Measurements from ENCODE around the gene LGALS8. TPM values are rescaled to one million over a fixed set of nuclear protein-coding genes. Genes with fewer than 3 reads are reported as not detected.
"Not testable (repeated sequence)": the region's sequence is repeated elsewhere in the genome, so short reads cannot be mapped to it uniquely, and the experiment has no call there.

The LGALS8 gene
- total RNA-seq, 1 donor from 2014 or later, result 33.3 TPM

DNA sequence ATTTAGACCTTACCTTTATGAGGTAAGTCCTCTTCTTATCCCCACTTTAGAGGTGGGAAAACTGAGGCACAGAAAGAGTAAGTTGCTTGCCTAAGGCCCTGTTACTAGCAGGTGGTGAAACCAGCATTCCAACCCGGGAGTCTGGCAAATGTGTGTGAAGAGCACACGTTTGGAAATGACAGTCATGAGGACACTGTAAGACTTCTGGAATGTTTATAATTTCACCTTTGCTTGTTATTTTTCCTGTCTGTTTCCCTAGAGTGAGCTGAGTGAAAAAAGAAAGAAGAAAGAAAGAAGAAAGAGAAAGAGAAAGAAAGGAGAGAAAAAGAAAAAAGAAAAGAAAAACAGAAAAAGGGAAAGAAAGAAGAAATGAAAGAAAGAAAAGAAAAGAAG lies 21.2 kb upstream of the LGALS8 start:
- Mint-ChIP-seq H3K9me3 (ENCODE audit: unreplicated experiment) (peaks cover 1% of the 10 kb centered on the region), H3K27ac (ENCODE audit: unreplicated experiment) (no peak overlapping the region), H3K4me1 (ENCODE audit: low read depth, unreplicated experiment) (no peaks in the 10 kb centered on the region), H3K36me3 (ENCODE audit: unreplicated experiment) (no peaks in the 10 kb centered on the region), H3K4me3 (ENCODE audit: unreplicated experiment) (no peak overlapping the region), H3K27me3 (ENCODE audit: unreplicated experiment) (peaks cover 2% of the 10 kb centered on the region)
- TF ChIP-seq, protein P1, sequence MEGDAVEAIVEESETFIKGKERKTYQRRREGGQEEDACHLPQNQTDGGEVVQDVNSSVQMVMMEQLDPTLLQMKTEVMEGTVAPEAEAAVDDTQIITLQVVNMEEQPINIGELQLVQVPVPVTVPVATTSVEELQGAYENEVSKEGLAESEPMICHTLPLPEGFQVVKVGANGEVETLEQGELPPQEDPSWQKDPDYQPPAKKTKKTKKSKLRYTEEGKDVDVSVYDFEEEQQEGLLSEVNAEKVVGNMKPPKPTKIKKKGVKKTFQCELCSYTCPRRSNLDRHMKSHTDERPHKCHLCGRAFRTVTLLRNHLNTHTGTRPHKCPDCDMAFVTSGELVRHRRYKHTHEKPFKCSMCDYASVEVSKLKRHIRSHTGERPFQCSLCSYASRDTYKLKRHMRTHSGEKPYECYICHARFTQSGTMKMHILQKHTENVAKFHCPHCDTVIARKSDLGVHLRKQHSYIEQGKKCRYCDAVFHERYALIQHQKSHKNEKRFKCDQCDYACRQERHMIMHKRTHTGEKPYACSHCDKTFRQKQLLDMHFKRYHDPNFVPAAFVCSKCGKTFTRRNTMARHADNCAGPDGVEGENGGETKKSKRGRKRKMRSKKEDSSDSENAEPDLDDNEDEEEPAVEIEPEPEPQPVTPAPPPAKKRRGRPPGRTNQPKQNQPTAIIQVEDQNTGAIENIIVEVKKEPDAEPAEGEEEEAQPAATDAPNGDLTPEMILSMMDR (IDR thresholded peaks at IDR 0.05; ENCODE audit: partially characterized antibody, unreplicated experiment), result no peak
- DNase-seq, result no peak

DNA sequence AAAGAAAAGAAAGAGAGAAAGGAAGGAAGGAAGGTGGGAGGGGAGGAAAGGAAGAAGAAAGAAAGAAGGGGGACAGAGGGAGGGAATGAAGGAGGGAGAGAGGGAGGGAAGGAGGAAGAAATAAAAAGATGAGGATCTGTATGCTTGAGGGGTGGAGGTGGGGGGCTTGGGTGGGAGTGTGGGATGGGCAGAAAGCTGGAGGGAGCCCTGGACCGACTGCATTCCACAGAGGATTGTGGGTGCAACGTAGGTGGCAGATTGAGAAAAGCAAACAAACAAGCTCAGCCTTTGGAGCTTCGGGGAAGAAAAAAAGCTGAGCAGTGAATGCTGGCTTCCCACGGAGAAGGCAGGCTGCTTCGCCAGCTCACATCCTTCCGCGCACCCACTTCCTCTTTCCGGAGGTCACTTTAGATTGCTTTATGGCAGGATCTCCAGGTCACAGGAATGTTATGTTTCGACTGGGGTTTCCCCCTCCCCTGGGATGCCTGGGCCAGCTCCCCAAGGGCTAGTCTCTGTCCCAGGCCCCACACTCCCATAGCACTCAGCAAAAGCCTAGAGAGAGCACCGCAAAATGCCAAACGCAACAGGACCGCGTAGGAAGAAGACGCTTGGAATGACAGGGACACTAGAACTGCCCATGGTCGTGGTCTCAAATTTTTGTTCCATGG lies 20.7 kb upstream of the LGALS8 start:
- DNase-seq, result no peak
- H3K4me3 Mint-ChIP-seq (ENCODE audit: unreplicated experiment), result no peak overlapping the region
- H3K9me3 Mint-ChIP-seq (ENCODE audit: unreplicated experiment), result peaks cover 1% of the 10 kb centered on the region
- no peak overlapping the region for H3K27ac Mint-ChIP-seq (ENCODE audit: unreplicated experiment)
- no peaks in the 10 kb centered on the region for H3K36me3 Mint-ChIP-seq (ENCODE audit: unreplicated experiment)
- no peaks in the 10 kb centered on the region for H3K4me1 Mint-ChIP-seq (ENCODE audit: low read depth, unreplicated experiment)
- H3K27me3 Mint-ChIP-seq (ENCODE audit: unreplicated experiment), result peaks cover 2% of the 10 kb centered on the region
- TF ChIP-seq, protein P1 (IDR thresholded peaks at IDR 0.05; ENCODE audit: partially characterized antibody, unreplicated experiment), result no peak

DNA sequence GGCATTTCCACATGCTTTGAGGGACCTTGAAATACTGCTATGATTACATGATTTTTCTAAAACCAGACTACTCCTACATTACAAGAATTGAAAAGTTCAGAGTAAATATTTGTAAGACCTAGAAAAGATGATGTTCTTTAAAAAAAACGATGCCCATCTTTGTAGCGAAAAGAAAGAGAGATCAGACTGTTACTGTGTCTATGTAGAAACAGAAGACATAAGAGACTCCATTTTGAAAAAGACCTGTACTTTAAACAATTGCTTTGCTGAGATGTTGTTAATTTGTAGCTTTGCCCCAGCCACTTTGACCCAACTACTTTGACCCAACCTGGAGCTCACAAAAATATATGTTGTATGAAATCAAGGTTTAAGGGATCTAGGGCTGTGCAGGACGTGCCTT lies 19.4 kb upstream of the LGALS8 start:
- H3K4me3 Mint-ChIP-seq (ENCODE audit: unreplicated experiment); H3K36me3 Mint-ChIP-seq (ENCODE audit: unreplicated experiment); H3K9me3 Mint-ChIP-seq (ENCODE audit: unreplicated experiment); H3K4me1 Mint-ChIP-seq (ENCODE audit: low read depth, unreplicated experiment); H3K27me3 Mint-ChIP-seq (ENCODE audit: unreplicated experiment); H3K27ac Mint-ChIP-seq (ENCODE audit: unreplicated experiment); DNase-seq: not testable (repeated sequence)

DNA sequence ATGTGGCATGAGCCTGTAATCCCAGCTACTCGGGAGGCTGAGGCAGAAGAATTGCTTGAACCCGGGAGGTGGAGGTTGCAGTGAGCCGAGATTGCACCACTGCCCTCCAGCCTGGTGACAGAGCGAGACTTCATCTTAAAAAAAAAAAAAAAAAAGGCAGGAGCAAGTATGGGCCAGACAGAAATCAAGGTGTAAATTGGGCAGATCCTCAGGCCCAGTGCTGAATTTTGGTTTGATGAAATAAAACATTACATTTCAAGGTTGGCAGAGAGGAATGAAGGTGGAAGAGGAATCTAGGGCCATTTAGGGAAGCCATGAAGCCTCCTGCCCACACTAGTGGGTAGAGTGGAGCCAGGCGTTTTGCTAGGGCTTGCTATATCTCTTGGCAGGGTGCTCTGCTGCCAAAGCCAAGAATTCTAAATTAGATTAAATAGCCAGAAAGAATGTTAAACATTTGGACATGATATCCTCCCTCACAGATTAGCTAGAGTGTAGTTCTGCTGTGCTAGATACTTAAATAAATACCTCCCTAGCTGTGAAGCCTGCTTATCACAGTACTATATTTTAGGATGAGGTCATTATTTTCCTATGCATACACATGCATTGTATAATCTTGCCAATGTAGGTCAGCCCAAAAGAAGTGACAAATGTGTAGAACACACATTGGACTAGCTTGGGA lies 16.6 kb upstream of the LGALS8 start:
- no peak overlapping the region for H3K4me3 Mint-ChIP-seq (ENCODE audit: unreplicated experiment)
- no peak overlapping the region for H3K27ac Mint-ChIP-seq (ENCODE audit: unreplicated experiment)
- DNase-seq, result no peak
- H3K9me3 Mint-ChIP-seq (ENCODE audit: unreplicated experiment), result peaks cover under 1% of the 10 kb centered on the region
- TF ChIP-seq, protein P1 (IDR thresholded peaks at IDR 0.05; ENCODE audit: partially characterized antibody, unreplicated experiment), result no peak
- H3K36me3 Mint-ChIP-seq (ENCODE audit: unreplicated experiment), result no peaks in the 10 kb centered on the region
- peaks cover 5% of the 10 kb centered on the region for H3K27me3 Mint-ChIP-seq (ENCODE audit: unreplicated experiment)
- no peaks in the 10 kb centered on the region for H3K4me1 Mint-ChIP-seq (ENCODE audit: low read depth, unreplicated experiment)

DNA sequence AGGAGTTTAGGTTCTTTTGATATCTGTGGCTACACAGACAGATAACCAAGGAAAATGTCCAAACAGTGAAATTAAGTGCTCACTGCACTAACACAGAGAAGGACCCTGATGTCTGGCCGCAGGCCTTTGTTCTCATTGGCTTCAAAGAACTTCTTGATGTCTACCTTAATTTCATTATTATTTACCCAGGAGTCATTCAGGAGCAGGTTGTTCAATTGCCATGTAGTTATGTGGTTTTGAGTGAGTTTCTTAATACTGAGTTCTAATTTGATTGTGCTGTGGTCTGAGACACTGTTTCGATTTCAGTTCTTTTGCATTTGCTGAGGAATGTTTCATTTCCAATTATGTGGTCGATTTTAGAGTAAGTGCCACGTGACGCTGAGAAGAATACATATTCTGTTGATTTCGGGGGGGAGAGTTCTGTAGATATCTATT lies 15.2 kb upstream of the LGALS8 start:
- Mint-ChIP-seq H3K9me3 (ENCODE audit: unreplicated experiment) (peaks cover 2% of the 10 kb centered on the region), H3K27ac (ENCODE audit: unreplicated experiment) (no peak overlapping the region), H3K27me3 (ENCODE audit: unreplicated experiment) (peaks cover 8% of the 10 kb centered on the region), H3K4me1 (ENCODE audit: low read depth, unreplicated experiment) (no peaks in the 10 kb centered on the region), H3K4me3 (ENCODE audit: unreplicated experiment) (no peak overlapping the region), H3K36me3 (ENCODE audit: unreplicated experiment) (no peaks in the 10 kb centered on the region)
- DNase-seq, result no peak
- TF ChIP-seq, protein P1 (IDR thresholded peaks at IDR 0.05; ENCODE audit: partially characterized antibody, unreplicated experiment), result no peak

Measured in glutamatergic neuron (in vitro differentiated cells).